Amniotic stem cell (primary cell): Measurements from ENCODE around the gene ETFB.

ENCODE experiments used
- DNase-seq: peaks from one replicate; lab custom pipeline; 2025; lab: John Stamatoyannopoulos, UW

Gene ETFB

GRCh38 chr19:51351266-51351990 is 14.8 kb downstream of the ETFB start:
- DNase-seq: no peak

DNA sequence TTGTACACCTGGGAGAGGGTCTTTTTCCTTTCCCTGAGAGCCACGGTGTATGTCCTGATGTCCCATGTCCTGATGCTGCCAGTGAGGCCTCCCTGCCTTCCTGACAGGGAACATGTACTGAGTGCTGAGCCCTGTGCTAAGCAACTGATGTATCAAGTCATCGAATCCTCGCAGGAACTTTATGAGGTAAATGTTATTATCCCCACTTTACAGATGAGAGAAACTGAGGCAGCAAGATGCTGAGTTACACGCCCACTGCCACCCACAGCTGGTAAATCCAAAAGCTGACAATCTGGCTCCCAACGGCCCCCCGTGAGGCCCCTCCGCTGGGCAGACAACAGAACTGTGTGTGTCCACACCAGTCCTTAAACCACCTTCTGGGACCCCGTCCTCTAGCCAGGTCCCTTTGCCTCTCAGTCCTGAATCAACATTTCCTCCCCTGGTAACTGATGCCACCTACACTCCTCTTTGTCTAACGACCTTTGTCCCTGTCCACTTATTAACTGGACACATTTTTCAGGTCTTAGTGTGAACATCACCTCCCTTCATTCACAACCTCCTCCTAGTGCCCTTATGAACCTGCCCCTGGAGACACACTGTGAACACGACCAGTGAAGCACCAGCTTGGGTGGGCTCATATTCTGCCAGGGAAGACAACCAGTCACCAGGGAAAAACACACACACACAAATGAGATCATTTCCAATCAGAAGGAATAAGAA is 18.8 kb downstream of the ETFB start:
- no peak for DNase-seq

DNA sequence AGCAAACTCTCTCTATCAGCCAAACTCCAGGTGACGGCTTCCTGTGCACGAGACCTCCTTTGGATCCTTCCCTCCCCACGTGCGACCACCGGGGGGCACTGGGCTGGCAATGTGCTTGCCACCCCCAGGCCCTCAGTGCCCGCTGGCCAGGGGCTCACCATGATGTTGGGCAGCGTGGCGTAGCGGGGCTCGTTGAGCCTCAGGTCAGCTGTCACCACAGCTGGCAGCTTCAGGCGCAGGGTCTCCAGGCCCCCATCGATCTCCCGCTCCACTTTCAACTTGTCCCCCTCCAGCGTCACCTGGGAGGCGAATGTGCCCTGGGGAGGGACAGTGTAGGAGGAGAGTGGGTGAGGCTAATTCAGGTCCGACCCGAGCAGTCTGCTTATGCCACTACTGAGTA is 19.4 kb downstream of the ETFB start:
- no peak for DNase-seq

- DNase-seq: no peak
Observed at GRCh38 chr19:51345076-51345620, 21.0 kb downstream of the ETFB start.

- DNase-seq: no peak
Observed at GRCh38 chr19:51342631-51343569, 23.3 kb downstream of the ETFB start.

- DNase-seq: no peak
Observed at GRCh38 chr19:51341976-51342580, 24.1 kb downstream of the ETFB start, which contains the start of gene VSIG10L. VSIG10L (minus strand) TSS chr19:51342139; CDS start chr19:51342124, 15 bp downstream.

- no peak for DNase-seq
Observed at GRCh38 chr19:51341066-51341465, 25.1 kb downstream of the ETFB start.

DNA sequence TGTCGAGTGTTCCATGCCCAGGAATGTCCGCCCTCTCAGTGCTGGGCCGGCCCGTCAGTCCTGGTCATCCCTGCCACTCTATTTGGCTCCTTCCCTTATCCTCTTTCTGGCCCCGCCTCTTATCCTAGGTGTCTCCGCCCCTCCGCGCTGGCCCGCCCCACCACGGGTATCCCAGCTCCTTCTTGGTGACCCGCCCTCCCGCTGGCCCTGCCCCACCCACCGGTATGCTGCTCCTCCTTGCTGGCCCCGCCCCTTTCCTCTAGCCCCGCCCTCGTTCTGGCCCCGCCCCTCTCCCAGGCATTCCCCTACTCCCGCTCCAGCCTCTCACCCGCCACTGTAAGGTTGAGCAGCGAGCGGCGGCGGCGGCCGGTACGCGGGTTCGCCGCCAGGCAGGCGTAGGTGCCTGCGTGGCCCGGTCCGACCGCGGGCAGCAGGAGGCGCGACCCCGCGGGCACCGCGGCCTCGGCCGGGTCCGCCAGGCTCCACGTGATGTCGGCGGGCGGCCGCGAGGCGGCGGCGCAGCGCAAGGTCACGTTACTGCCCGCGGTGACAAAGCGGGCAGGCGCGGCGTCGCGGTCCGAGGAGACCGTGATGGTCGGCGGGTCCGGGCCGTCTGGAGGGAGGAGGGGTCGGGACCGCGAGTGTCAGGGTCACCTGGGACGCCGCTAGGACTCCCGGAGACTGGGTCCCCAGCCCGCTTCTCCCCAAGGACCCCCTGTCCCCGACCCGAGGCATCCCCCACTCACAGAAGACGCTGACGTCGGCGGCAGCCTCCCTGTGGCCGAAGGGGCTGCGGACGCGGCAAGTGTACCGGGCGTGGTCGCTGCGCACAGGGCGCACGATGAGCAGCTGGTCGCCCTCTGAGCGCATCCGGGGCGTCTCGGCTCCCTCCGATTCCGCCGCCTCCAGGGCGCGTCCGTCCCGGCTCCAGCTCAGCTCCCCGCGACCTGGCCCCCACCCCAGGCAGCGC is 26.2 kb downstream of the ETFB start:
- DNase-seq: peak; percentile 95

- DNase-seq: no peak
Observed at GRCh38 chr19:51339313-51339686, 26.9 kb downstream of the ETFB start.

GRCh38 chr19:51338563-51339312 is 27.4 kb downstream of the ETFB start:
- peak; percentile 51 for DNase-seq

DNA sequence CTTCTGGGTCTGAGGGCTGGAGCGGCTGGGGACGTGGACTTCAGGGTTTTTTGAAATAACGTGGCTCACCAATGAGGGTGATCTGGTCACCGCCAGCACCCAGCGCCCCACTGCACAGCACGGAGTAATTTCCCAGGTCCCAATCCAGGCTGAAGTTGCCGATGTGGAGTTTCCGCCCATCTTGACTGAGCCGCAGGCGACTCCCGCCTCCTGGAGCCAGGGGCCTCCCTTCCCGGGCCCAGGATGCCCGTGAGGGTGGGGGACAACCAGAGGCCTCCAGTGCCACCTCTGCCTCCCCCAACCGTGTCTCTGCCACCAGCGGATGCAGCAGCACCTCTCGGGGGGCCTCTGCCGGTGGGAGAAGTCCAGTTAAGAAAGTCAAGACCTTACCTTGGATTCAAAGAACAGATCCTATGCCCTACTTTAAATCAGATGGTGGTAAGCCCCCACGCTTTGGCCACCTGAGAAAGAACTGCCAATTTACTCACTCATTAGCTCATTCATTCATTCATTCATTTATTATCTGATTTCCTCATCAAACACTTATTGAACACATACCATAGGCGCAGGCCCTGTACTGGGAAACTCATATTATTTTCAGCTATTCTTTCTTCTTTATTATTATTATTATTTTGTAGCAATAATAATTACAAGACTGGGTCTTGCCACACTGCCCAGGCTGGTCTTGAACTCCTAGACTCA is 28.2 kb downstream of the ETFB start:
- DNase-seq: no peak

DNA sequence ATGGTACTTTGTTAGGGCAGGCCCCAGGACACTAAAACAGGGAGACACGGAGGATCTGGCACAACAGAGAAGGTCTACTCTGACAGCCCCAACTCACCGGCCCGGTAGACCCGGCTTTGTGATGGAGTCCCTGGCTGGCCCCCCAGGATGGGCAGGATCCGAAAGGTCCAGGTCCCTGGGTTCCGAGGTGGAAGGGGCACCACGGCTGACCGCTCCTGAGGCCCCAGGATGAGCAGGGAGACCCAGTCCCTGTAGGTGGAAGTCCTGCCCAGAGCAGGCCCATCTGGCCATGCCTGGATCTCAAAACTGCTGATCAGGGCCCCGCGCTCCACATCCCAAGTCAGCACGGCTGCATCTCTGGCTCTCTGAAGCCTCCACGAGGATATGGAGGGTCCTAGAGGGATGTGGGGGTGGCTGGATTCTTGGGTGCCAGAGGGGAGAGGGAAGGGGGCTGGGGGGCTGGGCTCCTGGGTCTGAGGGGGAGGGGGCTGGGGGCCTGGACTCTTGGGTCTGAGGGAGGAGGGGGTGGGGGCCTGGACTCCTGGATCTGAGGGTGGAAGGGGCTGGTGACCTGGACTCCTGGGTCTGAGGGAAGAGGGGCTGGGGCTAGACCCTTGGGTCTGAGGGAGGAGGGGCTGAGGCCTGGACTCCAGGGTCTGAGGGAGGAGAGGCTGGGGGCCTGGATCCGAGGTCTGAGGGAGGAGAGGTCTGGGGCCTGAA is 28.9 kb downstream of the ETFB start:
- no peak for DNase-seq

DNA sequence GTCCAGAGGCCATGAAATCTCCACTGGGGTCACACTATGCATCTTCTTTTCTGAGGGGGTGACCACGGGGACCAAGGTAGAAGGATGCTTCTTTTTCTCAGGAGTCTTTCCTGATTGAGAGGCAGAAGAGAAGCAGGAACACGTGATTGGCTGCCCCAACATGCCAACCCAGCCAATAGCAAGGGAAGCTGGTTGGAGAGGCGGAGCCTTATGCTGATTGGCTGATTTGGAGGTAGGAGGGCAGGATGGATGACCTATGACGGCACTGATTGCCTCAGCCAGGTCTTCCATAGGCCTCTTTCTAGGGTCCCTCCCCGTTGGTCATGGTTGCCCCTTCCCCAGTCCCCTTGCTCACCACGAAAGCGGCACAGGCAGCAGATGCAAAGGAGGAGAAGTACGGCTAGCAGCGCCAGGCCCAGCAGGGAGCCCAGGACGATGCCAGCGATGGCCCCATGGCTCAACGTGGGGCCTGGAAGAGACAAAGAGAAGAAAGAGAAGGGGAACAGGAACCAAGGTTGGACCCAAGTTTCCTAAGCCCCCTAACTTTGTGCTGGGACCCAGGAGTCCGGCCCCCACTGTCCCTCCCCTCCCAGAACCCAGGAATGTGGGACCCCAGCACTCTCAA is 32.2 kb downstream of the ETFB start:
- DNase-seq: no peak

- no peak for DNase-seq
Observed at GRCh38 chr19:51331716-51332115, 34.5 kb downstream of the ETFB start.

- no peak for DNase-seq
Observed at GRCh38 chr19:51331193-51331592, 35.0 kb downstream of the ETFB start.

DNA sequence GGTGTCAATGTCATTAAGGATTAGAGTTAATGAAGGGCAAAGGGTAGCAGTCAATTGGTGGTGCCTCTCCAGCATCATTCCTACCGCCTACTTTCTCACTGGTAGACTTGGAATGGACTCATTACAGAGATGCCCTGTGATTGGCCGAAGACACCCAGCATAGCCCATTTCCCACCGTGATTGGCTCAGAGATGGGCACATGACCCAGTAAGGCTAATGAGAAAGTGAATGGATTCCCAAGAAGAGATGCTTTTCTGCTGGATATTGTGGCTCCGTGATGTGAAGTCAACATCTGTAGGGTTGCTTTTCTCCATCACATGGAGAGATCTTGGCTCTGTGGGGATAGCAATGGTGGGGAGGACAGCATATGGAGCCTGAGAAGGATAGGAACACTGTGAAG is 35.8 kb downstream of the ETFB start:
- DNase-seq: no peak

DNA sequence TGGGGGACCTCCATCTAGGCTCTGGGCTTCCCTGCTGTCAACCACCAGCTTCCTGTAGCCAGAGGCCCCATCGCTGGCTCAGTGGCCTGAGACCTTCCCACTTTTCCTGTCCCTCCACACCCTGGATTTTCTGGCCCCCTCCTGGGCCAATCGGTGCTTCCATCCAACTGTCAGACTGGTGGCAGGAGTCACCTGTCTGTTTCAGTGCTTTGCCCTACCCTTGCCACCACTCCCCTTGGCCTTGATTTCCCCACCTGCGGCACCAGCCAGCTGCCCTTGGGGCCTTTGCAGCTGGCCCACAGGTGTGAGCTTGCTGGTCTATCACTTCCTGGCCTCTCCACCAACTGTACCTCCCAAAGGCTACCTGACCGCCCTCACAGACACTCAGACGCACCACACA is 36.8 kb downstream of the ETFB start:
- no peak for DNase-seq
